AG09309 (cell line): ENCODE results near the gene GLYR1.

Source experiments
- DNase-seq: peaks from one replicate; pipeline ENCODE4 v3.0.0-alpha.2; 2010; ENCODE audit warnings: low read depth
- H3K4me3 ChIP-seq: 2 replicates; pipeline ENCODE4 v1.5.1; 2011; ENCODE audit warnings: mild to moderate bottlenecking, low read depth, low read length, moderate library complexity; ENCODE audit not compliant: control insufficient read depth
- CTCF ChIP-seq: IDR thresholded peaks from 2 replicates; pipeline ENCODE4 v1.5.1; 2011; ENCODE audit warnings: mild to moderate bottlenecking, low read depth, low read length, inconsistent platforms; ENCODE audit not compliant: insufficient read depth, control insufficient read depth; ENCODE audit errors: missing control alignments

Gene GLYR1

DNA sequence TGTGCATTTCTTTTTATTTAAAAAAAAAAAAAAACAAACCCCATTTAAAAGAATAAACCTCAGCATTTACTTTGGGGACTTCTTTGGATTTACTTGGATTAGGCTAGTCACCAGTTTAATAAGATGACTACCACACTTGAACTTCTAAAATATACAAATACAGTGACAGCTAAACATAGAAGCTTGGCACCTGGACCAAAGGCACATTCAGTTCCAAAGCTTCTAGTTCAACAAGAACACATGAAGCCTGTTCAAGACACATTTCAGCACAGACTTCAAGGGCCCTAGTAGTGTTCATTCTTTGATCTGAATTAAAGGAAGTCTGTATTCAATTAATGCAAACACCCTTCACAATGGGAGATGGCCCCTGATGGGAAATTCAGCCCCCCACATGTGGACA is 33.0 kb downstream of the GLYR1 start:
- H3K4me3 ChIP-seq: no peak overlapping the region
- no peak for DNase-seq
- TF ChIP-seq CTCF: no peak

GRCh38 chr16:4813251-4814003 is 33.7 kb downstream of the GLYR1 start:
- no peak for DNase-seq
- TF ChIP-seq CTCF: no peak
- H3K4me3 ChIP-seq: no peak overlapping the region

DNA sequence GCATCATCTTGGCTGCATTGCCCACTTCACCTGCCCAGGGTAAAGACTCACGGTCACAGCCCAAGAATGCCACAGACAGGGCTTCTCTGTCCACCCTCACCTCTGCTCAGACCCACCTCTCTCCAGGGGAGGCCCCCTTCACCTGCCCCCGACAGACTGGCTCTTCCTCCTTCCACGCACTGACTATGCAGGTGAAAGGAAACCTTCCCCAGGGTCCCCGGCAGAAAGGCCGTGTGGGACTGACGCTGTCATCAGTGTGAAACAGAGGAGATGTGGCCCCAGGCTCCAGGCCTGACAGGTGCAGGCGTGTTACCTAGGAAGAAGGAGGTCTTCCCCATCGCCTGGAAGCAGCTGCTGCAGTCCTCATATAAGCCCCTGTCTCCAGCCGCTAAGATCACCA is 35.3 kb downstream of the GLYR1 start:
- no peak overlapping the region for H3K4me3 ChIP-seq
- TF ChIP-seq CTCF: no peak
- DNase-seq: no peak

GRCh38 chr16:4811242-4811641 is 35.8 kb downstream of the GLYR1 start:
- H3K4me3 ChIP-seq: no peak overlapping the region
- no peak for DNase-seq
- TF ChIP-seq CTCF: no peak

- H3K4me3 ChIP-seq: no peak overlapping the region
- no peak for TF ChIP-seq CTCF
- no peak for DNase-seq
Observed at GRCh38 chr16:4806280-4806679, 40.8 kb downstream of the GLYR1 start.

DNA sequence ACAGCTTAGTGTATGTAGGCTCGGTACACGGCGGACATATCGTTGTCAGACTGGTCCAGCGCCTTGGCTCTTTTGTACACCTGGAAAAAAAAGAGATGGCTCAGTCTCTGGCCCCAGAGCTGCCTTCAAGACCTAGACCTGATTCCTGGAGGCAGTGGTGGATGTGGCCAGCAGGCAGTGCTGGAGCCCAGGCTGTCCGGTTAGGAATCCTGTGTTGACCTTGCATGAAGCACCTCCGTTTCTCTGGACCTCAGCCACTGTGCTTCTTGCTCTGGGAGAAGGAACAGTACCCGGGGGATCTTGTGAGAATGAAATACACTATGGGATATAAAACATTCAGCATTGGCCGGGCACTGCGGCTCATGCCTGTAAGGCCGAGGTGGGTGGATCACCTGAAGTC is 41.9 kb downstream of the GLYR1 start:
- no peak for TF ChIP-seq CTCF
- no peak overlapping the region for H3K4me3 ChIP-seq
- no peak for DNase-seq
